Kidney glomerular epithelial cell (primary cell): ENCODE results near the gene ASMTL.
"Not testable (repeated sequence)": the region's sequence is repeated elsewhere in the genome, so short reads cannot be mapped to it uniquely, and the experiment has no call there.

Source experiments
- DNase-seq: peaks from one replicate; lab custom pipeline; 2025; lab: John Stamatoyannopoulos, UW

ASMTL gene

DNA sequence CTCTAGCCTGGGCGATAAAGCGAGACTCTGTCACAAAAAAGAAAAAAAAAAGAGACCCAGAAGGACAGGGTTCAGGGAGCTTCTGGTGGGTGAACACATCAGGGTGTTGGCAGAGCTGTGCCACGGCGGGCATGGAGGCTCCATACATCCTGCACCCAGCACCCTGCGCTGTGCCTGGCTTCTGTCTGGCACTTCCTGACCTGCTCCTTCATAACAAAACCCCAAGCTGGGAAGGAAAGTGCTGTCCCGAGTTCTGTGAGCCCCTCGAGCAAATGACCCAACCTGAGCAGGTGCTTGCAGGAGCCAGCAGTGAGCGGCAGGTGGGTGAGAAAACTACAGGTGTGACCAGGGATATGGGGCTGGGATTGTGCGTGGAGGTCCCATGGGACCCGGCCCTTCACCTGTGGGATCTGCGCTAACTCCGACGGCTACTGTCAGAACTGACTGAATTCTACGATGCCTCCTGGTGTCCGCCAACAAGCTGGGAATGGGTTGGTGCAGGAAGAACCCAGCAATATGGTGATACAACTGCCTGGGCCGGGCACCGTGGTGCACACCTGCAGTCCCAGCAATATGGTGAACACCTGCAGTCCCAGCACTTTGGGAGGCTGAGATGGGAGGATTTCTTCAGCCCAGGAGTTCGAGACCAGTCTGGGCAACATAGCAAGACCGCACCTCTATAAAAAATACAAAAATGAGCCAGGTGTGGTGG lies 18.9 kb downstream of the ASMTL start:
- no peak for DNase-seq

DNA sequence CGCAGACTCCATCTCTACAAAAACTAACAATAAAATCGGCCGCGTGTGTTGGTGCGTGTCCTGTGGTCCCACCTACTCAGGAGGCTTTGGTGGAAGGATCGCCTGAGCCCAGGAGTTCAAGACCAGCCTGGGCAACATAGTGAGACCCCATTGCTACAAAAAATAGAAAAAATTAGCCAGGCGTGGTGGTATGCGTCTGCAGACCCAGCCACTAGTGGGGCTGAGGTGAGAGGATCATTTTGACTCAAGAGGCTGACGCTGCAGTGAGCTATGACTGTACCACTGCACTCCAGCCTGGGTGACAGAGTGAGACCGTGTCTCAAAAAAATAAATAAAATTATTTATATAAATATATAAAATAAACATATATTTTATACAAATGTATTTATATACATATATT lies 22.3 kb downstream of the ASMTL start:
- no peak for DNase-seq

DNA sequence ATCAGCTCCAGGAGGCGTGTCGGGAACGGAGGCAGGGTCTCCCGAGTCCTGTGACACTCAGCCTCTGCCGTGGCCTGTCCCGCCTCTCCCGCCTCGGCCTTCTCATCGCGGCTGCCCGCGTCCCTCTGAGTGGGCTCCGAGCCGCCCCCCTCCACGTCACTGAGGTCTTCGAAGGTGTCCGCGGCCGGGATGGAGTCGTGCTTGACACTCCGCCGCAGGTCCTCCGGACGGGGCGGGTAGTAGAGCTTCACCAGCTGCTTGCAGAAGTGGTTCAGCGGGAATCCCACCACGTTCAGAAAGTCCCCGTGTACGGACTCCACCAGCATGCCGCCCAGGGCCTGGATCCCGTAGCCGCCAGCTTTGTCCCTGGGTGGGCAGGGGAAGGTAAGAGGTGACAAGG lies 25.0 kb downstream of the ASMTL start:
- DNase-seq: no peak

DNA sequence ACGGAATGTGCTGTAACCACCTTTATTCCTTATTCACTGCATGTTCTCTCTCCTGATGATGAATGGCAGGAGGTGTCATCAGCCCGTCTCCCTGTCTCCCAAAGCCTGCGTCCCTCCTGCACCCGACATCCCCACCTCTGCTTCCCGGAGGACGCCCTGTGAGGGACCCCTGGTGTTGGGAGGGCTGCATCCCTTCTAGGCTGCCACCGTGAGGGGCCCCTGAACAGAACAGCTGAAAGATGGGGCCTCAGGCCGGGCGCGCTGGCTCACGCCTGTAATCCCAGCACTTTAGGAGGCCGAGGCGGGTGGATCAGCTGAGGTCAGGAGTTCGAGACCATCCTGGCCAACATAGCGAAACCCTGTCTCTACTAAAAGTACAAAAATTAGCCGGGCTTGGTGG lies 26.4 kb downstream of the ASMTL start:
- DNase-seq: not testable (repeated sequence)

DNA sequence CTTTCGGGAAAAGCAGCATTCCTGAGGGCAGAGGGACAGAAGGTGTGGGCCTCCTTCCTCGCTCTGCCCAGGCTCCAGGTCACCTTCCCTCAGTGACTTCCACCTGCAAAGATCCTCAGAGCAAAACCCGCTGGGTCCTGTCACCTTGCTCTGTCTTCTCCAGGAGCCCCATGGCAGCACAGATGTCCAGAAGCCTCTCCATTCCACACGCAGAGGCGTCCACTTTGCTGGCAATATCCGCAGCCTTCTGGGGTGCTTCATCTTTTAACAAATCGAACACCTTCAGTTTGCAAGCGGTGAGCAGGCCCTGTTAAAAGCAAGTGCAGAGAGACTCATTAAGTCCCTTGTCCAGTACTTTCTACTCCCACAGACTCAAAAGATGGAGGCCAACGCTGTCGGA lies 27.3 kb downstream of the ASMTL start:
- DNase-seq: no peak

DNA sequence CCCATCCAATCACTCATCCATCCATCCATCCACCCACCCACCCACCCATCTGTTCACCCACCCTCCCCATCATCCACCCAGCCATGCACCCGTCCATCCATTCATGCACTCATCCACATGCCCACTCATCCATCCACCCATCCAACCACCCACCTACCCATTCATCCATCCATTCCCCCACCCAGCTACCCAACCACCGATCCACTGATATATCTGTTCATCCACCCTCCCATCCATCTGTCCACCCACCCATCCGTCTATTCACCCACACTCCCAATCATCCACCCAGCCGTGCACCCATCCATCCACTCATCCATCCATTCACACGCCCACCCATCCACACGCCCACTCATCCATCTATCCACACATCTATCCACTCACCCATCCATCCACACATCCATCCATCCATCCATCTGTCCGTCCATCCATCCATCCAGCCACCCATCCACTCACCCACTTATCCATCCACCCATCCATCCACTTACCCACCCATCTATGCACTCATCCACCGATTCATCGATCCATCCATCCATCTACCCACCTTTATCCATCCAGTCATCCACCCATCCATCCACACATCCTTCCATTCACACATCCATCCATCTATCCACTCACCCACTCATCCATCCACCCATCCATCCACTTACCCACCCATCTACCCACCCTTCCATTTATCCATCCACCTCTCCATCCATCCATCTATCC lies 28.4 kb downstream of the ASMTL start:
- no peak for DNase-seq

DNA sequence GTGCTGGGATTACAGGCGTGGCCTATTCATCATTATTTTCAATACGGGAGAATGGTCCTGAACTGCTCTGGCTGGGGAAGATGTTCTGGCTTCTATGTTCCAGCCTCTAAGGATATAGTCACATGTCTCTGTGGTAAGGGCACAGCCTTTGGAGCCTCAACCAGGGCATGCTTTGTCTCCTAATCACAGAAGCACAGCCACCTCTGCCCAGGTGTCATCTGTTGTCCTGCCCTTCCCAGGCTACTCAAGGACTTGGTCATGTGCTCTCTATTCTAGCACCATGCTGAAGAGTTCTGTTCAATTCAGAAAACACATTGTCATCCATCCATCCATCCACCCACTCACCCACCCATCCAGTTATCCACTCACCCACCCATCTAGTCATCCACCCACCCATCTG lies 29.5 kb downstream of the ASMTL start:
- no peak for DNase-seq

DNA sequence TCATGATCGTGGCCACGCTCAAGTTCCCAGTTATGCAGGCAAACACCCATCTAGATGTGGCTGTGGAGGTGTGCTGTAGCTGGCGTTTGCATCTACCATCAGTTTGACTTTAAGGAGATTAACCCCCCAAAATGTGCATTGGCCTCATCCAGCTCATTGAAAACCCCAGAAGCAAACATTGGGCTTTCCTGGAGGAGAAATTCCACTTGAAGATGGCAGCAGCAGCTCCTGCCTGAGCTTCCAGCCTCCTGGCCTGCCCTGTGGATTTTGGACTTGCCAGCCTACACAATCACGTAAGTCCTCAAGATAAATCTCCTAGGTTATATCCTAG lies 30.6 kb downstream of the ASMTL start:
- no peak for DNase-seq

DNA sequence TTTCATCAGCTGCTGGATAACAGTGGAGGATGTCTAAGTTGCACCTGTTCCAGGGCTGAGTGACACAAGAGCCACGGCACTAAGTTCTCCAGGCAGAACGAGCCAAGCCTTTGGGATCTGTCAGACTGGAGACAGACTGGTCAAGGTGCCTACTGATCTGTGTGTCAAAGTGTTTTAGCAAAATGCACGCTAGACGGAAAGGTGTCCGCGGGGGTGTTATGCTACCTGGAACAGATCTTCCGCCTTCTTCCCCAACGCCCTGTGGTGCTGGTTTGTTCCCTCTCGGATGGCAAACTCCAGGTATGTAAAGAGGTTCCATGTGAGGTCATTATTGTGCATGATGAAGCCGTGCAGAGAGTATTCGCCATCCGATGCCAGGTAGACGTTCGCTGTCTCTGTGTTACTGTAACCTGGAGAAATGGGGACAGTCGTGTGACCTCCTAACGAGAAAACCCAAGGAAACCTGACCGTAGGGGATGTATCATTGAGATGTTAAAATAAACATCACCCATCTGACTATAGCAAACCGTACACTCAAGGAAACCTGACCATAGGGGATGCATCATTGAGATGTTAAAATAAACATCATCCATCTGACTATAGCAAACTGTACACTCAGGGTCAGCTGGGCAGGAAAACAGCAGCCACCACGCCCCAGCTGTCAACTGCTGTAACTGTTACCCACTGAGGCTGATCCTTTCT lies 31.1 kb downstream of the ASMTL start:
- DNase-seq: no peak

DNA sequence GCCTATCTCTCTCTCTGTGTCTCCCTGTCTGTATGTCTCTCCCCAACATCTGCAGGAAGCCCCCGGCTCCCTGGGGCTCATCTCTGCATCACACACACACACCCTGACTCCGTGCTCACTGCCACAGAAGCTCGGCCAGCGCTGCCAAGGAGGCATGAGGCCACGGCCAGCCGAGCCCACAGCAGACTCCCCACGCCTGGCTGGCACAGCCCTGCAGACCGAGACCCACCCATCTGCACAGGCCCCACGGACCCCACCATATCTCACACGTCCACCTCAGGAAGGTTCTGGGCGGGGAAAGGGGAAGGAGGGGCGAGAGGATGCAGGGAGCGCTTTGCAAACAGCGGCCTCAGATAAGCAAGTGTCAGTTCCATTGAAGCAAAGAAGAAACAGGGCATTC lies 32.3 kb downstream of the ASMTL start:
- no peak for DNase-seq

DNA sequence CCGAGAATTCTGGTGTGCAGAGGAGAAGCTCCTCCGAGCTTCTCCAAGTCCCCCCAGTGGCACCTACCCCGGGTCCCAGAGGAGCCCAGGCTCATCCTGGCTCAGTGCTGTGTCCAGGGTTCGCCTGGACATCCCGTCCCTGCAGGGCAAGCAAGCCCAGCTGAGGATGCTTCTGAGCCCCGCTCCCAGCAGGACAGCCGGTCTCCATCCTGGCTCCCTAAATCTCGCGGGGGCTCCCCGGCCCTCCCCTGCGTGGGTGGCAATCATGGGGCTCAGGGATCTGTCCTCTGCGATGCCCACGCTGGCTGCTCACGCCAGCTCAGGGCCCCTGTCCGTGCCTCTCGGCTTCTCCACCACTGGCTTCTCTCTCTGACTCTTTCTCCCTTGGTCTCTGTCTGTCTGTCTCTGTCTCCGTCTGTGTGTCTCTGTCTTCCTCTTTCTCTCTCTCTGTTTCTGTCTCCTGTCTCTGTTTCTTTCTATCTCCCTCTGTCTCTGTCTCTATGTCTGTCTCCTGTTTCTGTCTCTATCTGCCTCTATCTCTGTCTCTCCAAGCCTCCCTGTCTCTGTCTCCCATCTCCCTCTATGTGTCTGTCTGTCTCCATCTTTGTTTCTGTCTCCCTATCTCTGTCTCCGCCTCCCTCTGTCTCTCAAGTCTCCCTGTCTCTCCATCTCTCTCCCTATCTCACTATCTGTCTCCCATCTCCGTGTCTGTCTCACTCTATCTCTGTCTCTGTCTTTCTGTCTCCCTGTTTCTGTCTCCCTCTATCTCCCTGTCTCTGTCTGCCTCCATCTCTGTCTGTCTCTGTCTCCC lies 33.0 kb downstream of the ASMTL start:
- no peak for DNase-seq

DNA sequence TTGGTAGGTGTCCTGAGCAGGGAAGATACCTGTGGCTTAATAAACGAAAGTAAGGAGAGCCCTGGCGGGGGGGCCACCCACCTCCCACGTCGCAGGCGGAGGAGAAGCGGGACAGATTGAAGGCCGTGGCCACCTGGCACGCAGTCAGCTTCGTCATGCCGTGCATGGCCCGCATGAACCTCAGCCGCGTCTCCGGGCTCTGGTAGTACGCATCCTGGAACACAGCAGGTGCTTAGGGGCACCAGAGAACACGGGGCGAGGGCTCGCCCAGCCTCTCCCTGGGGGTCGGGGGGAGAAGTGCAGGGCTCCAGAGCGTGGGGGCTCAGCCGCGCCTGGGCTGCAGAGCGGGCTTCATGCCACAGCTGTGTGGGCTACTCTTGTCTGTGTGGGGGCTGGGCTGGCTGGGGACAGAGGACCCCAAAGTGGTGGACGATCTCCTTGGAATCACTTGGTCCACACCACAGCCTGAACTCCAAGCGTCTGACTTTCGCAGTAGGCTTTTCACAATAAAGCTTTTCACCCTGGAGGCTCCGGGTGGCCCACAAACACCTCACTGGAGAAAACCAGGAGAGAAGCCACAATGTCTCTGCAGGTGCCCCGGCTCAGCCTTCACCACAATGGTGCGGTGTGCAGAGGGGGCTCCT lies 33.7 kb downstream of the ASMTL start:
- DNase-seq: no peak

DNA sequence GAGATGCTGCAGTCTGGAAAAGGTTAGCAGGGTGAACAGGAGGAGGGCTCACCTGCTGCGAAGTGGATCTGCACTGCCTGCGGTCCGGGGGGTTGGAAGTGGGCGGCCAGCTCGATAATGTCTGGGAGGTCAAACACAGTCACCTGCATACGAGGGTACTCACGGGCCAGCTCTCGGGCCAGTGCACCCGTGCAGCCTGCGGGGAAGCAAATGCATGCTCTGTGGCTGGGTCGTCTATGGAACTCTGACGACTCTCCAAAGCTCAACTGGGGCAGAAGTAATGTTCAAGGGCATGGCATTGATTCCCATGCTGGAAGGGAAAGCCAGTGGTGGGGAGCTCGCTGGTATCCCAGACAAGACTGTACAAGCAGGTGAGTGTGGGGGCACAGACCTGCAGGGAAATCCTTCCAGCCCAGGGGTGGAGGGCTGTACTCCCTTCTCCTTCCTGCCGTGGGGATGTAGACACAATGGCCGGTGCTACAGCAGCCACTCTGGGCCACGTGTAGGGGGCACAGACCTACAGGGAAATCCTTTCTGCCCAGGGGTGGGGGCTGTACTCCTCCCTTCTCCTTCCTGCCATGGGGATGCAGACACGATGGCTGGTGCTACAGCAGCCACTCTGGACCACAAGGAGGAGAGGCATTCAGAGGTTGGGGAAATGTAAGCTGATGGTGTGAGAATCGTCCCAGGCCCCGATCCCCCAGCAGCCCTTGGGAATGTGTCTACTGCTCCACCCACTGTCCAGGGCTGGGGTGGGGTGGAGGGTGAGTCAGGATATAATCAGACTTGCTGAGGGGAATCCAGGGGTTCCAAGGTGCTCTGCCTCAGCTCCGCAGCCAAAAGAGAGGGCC lies 34.6 kb downstream of the ASMTL start:
- no peak for DNase-seq

DNA sequence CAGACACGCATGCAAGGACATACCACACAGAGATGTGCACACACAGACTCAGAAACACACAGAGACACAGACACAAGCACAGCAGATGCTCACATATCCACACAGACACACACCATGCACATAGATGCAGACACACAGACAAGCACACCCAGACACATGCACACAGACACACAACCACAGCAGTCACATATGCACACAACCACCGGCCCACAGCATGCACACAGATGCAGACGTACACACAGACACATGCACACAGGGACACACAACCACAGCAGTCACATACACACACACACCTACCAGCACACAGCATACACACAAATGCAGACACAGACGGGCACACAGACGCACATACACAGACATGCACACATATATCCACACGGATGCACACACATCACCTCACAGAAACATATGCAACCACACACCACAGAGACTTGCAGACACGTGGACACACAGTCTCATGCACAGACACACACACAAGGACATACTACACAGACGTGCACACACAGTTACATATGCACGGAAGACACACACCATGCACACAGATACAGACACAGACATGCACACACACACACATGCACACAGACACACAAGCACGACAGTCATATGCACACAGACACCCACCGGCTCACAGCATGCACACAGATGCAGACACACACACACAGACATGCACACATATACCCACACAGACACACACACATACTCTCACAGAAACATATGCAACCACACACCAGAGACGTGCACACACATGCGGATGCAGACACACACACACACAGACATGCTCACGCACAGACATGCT lies 35.5 kb downstream of the ASMTL start:
- no peak for DNase-seq

DNA sequence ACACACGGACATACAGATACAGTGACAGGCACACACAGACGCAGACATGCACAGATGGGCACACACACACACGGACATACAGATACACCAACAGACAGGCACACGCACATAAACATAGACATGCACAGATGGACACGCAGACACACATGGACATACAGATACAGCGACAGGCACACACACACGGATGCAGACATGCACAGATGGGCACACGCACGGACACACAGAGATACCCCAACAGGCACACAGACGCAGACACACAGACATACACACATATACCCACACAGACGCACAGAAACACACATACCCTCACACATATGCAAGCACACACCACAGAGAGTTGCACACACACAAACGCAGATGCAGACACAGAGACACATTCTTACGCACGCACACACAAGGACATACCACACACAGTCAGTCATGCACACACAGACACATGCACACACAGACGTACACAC lies 36.4 kb downstream of the ASMTL start:
- no peak for DNase-seq

DNA sequence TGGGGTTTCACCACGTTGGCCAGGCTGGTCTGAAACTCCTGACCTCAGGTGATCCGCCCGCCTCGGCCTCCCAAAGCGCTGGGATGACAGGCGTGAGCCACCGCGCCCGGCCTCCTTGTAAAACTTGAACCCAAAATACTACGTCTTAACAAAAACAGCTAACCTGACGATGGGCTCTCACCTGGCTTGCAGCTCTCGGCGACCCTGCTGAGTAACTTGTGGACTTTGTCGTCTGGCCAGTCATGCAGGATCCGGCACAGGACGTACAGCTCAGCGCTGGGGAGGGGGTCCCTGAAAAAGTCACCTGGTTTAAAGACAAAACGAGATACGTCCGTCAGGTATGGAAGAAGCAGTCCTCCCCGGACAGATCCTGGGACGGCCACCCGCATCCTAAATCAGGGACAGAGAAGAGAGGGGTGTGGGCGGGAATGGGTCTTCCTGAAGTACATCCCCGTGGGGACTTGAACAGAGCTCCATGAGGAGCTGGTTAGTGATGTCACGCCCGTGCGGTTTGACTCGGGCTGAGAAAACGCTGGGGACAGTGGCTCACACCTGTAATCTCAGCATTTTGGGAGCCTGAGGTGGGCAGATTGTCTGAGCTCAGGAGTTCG lies 40.1 kb downstream of the ASMTL start:
- DNase-seq: no peak

DNA sequence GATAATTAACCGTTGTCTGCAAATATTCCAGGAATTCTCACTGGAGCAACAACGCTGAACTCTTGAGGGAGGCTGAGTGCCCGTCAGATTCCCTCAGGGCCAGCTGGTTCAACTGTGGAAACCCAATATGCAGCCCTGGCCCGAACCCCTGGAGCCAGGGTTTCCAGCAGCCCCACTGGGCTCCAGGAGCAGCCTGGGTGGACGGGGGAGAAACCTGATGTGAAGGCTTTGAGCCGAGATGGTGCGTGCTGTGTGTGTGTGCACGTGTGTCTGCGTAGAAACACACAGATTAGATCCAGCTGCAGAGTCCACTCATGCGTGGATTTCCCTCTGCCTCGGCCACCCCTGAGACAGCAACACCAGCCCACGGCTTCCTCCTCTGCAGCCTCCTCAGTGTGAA lies 41.4 kb downstream of the ASMTL start:
- DNase-seq: no peak

DNA sequence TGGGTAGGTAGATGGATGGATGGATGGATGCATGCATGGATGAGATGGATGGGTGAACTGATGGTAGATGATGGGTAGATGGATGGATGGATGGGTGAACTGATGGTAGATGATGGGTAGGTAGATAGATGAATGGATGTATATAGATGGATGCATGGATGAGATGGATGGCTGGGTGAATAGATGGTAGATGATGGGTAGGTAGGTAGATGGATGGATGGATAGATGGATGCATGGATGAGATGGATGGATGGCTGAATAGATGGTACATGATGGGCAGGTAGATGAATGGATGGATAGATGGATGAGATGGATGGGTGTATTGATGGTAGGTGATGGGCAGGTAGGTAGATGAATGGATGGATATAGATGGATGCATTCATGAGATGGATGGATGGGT lies 45.7 kb downstream of the ASMTL start:
- DNase-seq: no peak

DNA sequence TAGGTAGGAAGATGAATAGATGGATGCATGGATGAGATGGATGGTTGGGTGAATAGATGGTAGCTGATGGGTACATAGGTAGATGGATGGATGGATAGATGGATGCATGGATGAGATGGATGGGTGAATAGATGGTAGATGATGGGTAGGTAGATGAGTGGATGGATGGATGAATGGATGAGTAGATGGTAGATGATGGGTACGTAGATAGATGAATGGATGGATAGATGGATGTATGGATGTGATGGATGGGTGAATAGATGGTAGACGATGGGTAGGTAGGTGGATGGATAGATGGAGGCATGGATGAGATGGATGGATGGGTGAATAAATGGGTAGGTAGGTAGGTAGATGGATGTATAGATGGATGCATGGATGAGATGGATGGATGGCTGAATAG lies 46.9 kb downstream of the ASMTL start:
- DNase-seq: not testable (repeated sequence)

DNA sequence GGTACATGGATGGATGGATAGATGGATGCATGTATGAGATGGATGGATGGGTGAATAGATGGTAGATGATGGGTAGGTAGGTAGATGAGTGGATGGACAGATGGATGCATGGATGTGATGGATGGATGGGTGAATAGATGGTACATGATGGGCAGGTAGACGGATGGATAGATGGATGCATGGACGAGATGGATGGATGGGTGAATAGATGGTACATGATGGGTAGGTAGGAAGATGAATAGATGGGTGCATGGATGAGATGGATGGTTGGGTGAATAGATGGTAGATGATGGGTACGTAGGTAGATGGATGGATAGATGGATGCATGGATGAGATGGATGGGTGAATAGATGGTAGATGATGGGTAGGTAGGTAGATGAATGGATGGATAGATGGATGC lies 48.8 kb downstream of the ASMTL start:
- not testable (repeated sequence) for DNase-seq
